Measurements from ENCODE around the gene GALR3. TPM values are rescaled to one million over a fixed set of nuclear protein-coding genes. Genes with fewer than 3 reads are reported as not detected.

Gene GALR3
- total RNA-seq, 1 experiment from 2014 or later: 0.31 TPM

DNA sequence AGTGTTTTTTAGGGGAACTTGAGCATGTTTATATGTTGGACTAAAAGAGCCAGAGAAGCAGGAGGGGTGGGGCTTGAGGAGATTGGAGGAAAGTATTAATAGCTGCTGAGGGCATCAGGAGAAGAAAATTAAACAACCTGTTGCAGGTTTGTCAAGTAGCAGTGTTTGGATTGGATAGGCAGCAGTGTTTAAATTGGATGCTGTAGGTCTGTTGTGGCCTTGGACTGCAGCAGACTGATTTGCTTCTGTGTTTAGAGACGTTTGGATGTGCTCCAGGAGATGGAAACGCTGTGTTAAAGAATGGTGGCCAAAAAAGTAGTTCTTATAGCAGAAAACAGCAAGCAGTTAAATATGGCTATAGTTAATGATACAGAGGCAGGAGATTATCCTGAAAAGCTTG lies 31.8 kb downstream of the GALR3 start:
- H3K79me2 ChIP-seq (ENCODE audit: low read depth): peaks cover 60% of the 10 kb centered on the region
- H3K4me2 ChIP-seq: no peak overlapping the region
- no peaks in the 10 kb centered on the region for H3K9me3 ChIP-seq (ENCODE audit: insufficient read depth, low read depth)
- no peak overlapping the region for H3K27ac ChIP-seq
- no peaks in the 10 kb centered on the region for H3K9me2 ChIP-seq (ENCODE audit: insufficient read depth)
- no TSS peak for BruUV-seq (replicated peaks)
- POLR2A ChIA-PET (ENCODE audit: unreplicated experiment): interaction anchor here (0.7 kb wide), 1 partner anchor 48 kb away, joined by 3 read pairs; no protein-coding TSS in a partner anchor
- no peak for DNase-seq
- peaks cover 54% of the 10 kb centered on the region for H4K20me1 ChIP-seq (ENCODE audit: insufficient read depth)
- H3K27me3 ChIP-seq (ENCODE audit: insufficient read depth, low read depth): no peaks in the 10 kb centered on the region
- peaks cover 11% of the 10 kb centered on the region for H3K4me1 ChIP-seq (replicated peaks; ENCODE audit: insufficient read depth)
- peaks cover 78% of the 10 kb centered on the region for H3F3A ChIP-seq (ENCODE audit: insufficient read depth, low read depth)
- CTCF ChIA-PET: interaction anchor here (0.6 kb wide), 3 partner anchors 8 to 133 kb away, joined by 3 to 8 read pairs (median 4); no protein-coding TSS in a partner anchor
- peaks cover 74% of the 10 kb centered on the region for H3K36me3 ChIP-seq (ENCODE audit: low read depth)
- H3K4me3 ChIP-seq: no peak overlapping the region
- TF ChIP-seq, protein P1, sequence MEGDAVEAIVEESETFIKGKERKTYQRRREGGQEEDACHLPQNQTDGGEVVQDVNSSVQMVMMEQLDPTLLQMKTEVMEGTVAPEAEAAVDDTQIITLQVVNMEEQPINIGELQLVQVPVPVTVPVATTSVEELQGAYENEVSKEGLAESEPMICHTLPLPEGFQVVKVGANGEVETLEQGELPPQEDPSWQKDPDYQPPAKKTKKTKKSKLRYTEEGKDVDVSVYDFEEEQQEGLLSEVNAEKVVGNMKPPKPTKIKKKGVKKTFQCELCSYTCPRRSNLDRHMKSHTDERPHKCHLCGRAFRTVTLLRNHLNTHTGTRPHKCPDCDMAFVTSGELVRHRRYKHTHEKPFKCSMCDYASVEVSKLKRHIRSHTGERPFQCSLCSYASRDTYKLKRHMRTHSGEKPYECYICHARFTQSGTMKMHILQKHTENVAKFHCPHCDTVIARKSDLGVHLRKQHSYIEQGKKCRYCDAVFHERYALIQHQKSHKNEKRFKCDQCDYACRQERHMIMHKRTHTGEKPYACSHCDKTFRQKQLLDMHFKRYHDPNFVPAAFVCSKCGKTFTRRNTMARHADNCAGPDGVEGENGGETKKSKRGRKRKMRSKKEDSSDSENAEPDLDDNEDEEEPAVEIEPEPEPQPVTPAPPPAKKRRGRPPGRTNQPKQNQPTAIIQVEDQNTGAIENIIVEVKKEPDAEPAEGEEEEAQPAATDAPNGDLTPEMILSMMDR (conservative IDR thresholded peaks at IDR 0.05): no peak
- no peak for TF ChIP-seq EZH2 (IDR thresholded peaks at IDR 0.05; ENCODE audit: low read depth)
- intact Hi-C loops (cut with micrococcal nuclease; ENCODE audit: unreplicated experiment): no loop called here
- no peak overlapping the region for H2AFZ ChIP-seq

DNA sequence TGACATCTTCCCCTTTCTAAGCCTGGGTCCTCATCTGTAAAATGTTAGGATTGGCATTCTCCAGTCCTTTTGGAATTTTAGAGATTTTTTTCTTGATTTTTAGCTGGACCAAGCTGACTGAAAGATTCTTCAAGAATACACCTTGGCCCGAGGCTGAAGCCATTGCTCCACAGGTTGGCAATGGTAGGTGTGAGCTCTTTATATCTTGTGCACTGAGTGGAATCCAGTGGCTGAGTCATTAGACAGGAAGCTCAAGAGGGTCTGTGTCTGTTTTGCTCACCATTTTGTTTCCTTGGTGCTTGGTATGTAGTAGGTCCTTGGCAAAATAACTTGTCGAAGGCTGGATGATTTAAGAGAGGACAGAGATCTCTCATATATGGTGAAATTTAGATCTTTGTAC lies 32.3 kb downstream of the GALR3 start:
- Histone ChIP-seq H3F3A (ENCODE audit: insufficient read depth, low read depth) (peaks cover 78% of the 10 kb centered on the region), H4K20me1 (ENCODE audit: insufficient read depth) (peaks cover 59% of the 10 kb centered on the region)
- POLR2A ChIA-PET (ENCODE audit: unreplicated experiment): interaction anchor here (0.7 kb wide), 1 partner anchor 49 kb away, joined by 3 read pairs; no protein-coding TSS in a partner anchor

DNA sequence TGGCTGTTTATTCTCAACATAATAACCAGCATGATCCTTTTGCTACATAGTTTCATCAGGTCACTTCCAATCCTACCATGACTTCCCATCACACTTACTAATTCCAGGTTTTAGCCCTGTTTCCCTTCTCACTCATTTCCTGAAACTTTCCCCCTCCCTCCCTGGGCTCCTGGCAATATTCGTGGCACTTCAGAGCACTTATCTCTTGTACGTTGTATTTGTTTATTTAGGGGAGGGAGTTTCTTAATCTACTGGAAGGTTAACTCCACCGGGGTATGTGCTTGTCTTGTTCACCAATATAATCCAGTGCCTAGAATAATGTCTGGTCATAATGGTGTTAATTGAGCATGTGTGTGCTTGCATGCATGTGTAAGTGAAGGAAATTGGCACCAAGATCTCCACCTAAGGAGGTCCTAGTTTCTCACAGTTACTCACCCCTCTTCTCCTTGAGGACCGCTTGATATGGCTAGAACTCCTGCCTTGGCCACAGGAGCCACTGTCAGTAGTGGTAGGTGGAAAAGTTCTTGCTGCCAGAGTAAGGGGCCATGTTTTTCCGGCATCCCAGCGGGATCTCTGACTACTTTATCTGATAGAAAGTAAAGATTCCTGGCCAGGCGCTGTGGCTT lies 37.7 kb downstream of the GALR3 start:
- Histone ChIP-seq H4K20me1 (ENCODE audit: insufficient read depth) (peaks cover 45% of the 10 kb centered on the region), H3K4me2 (no peak overlapping the region), H3F3A (ENCODE audit: insufficient read depth, low read depth) (peaks cover 76% of the 10 kb centered on the region), H3K9me3 (ENCODE audit: insufficient read depth, low read depth) (no peaks in the 10 kb centered on the region), H3K79me2 (ENCODE audit: low read depth) (peaks cover 21% of the 10 kb centered on the region), H3K4me3 (no peak overlapping the region), H2AFZ (no peak overlapping the region), H3K4me1 (replicated peaks; ENCODE audit: insufficient read depth) (no peaks in the 10 kb centered on the region), H3K27ac (no peak overlapping the region; the same call in 1 of the 2 replicates), H3K36me3 (ENCODE audit: low read depth) (peaks cover 62% of the 10 kb centered on the region), H3K27me3 (ENCODE audit: insufficient read depth, low read depth) (no peaks in the 10 kb centered on the region), H3K9me2 (ENCODE audit: insufficient read depth) (no peaks in the 10 kb centered on the region)
- intact Hi-C loops (cut with micrococcal nuclease; ENCODE audit: unreplicated experiment): no loop called here
- ChIA-PET POLR2A (ENCODE audit: unreplicated experiment) (no interaction called here), CTCF (interaction anchor here (1.2 kb wide), 1 partner anchor 43 kb away, joined by 3 read pairs; no protein-coding TSS in a partner anchor)
- no peak for DNase-seq
- BruUV-seq (replicated peaks): no TSS peak
- TF ChIP-seq, protein P1 (conservative IDR thresholded peaks at IDR 0.05): no peak
- TF ChIP-seq EZH2 (IDR thresholded peaks at IDR 0.05; ENCODE audit: low read depth): no peak

More for the DNA sequence above, 32.3 kb downstream of the GALR3 start:
- Histone ChIP-seq H3K4me1 (replicated peaks; ENCODE audit: insufficient read depth) (peaks cover 6% of the 10 kb centered on the region), H3K36me3 (ENCODE audit: low read depth) (peaks cover 77% of the 10 kb centered on the region), H3K27me3 (ENCODE audit: insufficient read depth, low read depth) (no peaks in the 10 kb centered on the region), H3K4me2 (no peak overlapping the region), H3K27ac (no peak overlapping the region), H3K4me3 (no peak overlapping the region), H3K9me3 (ENCODE audit: insufficient read depth, low read depth) (no peaks in the 10 kb centered on the region), H3K79me2 (ENCODE audit: low read depth) (peaks cover 55% of the 10 kb centered on the region), H3K9me2 (ENCODE audit: insufficient read depth) (no peaks in the 10 kb centered on the region), H2AFZ (no peak overlapping the region)
- CTCF ChIA-PET: interaction anchor here (0.6 kb wide), 2 partner anchors 8 to 28 kb away, joined by 3 to 4 read pairs; no protein-coding TSS in a partner anchor
- TF ChIP-seq EZH2 (IDR thresholded peaks at IDR 0.05; ENCODE audit: low read depth): no peak
- TF ChIP-seq, protein P1 (conservative IDR thresholded peaks at IDR 0.05): no peak
- DNase-seq: no peak
- intact Hi-C loops (cut with micrococcal nuclease; ENCODE audit: unreplicated experiment): no loop called here
- no TSS peak for BruUV-seq (replicated peaks)
